ENCODE measurements around the gene CCL17. TPM values are rescaled to one million over a fixed set of nuclear protein-coding genes. Genes with fewer than 3 reads are reported as not detected.
A peak's percentile ranks its signal among the peaks of the same experiment; 100 is the strongest.

Gene CCL17
- total and polyA plus RNA-seq, 10 of the 15 experiments (the other 5 are each of a cell fraction or from before 2014, with no cell fraction given) = 1.2 to 84.9 (median 34.2) TPM

- TF ChIP-seq IRF5 (IDR thresholded peaks at IDR 0.05; ENCODE audit: borderline replicate concordance) (no peak), TCF3 (IDR thresholded peaks at IDR 0.05; ENCODE audit: borderline replicate concordance, insufficient read depth, low read depth, low read length) (peak; percentile 76; the same call in 1 of the 2 replicates), SRF (IDR thresholded peaks at IDR 0.05; ENCODE audit: low read depth in 2 of 2, low read length in 2 of 2) (no peak), JUND (IDR thresholded peaks at IDR 0.05; ENCODE audit: low read depth, low read length) (no peak), ZBED1 (IDR thresholded peaks at IDR 0.05; ENCODE audit: borderline replicate concordance) (no peak), SREBF2 (IDR thresholded peaks at IDR 0.05; ENCODE audit: low read length) (no peak), SREBF1 (IDR thresholded peaks at IDR 0.05; ENCODE audit: low read length) (no peak), ZNF207 (IDR thresholded peaks at IDR 0.05; ENCODE audit: borderline replicate concordance) (no peak), MTA3 (IDR thresholded peaks at IDR 0.05; ENCODE audit: borderline replicate concordance, low read length) (no peak), YBX1 (IDR thresholded peaks at IDR 0.05) (no peak), SMARCA5 (IDR thresholded peaks at IDR 0.05) (no peak), YY1 (IDR thresholded peaks at IDR 0.05; ENCODE audit: low read depth, low read length) (peak; percentile 70), IKZF1 (conservative IDR thresholded peaks at IDR 0.05) (peak; percentile 68), KDM1A (IDR thresholded peaks at IDR 0.05; ENCODE audit: borderline replicate concordance) (no peak), ATF2 (IDR thresholded peaks at IDR 0.05; ENCODE audit: low read length) (no peak), NKRF (conservative IDR thresholded peaks at IDR 0.05) (no peak), PBX3 (IDR thresholded peaks at IDR 0.05; ENCODE audit: insufficient replicate concordance, low read depth, low read length) (no peak), EZH2 (IDR thresholded peaks at IDR 0.05; ENCODE audit: borderline replicate concordance, control insufficient read depth, low read depth, low read length) (no peak), GABPA (IDR thresholded peaks at IDR 0.05; ENCODE audit: low read depth) (no peak)
Measured at GRCh38 chr16:57413301-57413730, 8.7 kb downstream of the CCL17 start (continued).
